ENCODE measurements around the gene SPNS3. TPM values are rescaled to one million over a fixed set of nuclear protein-coding genes. Genes with fewer than 3 reads are reported as not detected.

SPNS3 gene
- total and polyA plus RNA-seq, 2 of the 8 experiments (the other 6 are each of a cell fraction or from before 2014, with no cell fraction given), result not detected

DNA sequence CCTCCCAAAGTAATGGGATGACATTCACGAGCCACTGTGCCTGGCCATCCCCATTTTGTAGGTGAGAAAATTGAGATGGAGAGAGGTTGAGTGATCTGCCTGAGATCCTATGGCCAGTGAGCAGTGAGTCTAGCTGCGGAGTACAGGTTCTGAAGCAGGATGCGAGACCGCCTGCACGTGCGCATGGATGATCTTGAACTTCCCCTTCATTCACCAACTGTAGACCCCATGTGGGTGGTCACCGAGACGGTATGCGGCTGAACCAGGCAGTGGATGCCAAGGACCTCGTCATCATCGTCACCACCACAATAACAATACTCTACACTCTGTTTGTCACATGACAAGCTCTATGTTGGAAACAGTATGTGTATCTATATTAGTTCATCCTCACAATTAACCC is 6.2 kb upstream of the SPNS3 start (continued):
- TF ChIP-seq HDAC2 (IDR thresholded peaks at IDR 0.05; ENCODE audit: borderline replicate concordance in 1 of 2, low read depth in 2 of 2, low read length in 2 of 2) (no peak), CHD2 (IDR thresholded peaks at IDR 0.05; ENCODE audit: low read length) (no peak), TBP (IDR thresholded peaks at IDR 0.05; ENCODE audit: low read depth, low read length) (no peak)
- TF ChIP-seq, protein P1, sequence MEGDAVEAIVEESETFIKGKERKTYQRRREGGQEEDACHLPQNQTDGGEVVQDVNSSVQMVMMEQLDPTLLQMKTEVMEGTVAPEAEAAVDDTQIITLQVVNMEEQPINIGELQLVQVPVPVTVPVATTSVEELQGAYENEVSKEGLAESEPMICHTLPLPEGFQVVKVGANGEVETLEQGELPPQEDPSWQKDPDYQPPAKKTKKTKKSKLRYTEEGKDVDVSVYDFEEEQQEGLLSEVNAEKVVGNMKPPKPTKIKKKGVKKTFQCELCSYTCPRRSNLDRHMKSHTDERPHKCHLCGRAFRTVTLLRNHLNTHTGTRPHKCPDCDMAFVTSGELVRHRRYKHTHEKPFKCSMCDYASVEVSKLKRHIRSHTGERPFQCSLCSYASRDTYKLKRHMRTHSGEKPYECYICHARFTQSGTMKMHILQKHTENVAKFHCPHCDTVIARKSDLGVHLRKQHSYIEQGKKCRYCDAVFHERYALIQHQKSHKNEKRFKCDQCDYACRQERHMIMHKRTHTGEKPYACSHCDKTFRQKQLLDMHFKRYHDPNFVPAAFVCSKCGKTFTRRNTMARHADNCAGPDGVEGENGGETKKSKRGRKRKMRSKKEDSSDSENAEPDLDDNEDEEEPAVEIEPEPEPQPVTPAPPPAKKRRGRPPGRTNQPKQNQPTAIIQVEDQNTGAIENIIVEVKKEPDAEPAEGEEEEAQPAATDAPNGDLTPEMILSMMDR (IDR thresholded peaks at IDR 0.05; ENCODE audit: control extremely low read depth in 1 of 3, insufficient read depth in 1 of 3, low read depth in 1 of 3, low read length in 3 of 3), result no peak
